ENCODE data around the gene TRMT2B.

DNA sequence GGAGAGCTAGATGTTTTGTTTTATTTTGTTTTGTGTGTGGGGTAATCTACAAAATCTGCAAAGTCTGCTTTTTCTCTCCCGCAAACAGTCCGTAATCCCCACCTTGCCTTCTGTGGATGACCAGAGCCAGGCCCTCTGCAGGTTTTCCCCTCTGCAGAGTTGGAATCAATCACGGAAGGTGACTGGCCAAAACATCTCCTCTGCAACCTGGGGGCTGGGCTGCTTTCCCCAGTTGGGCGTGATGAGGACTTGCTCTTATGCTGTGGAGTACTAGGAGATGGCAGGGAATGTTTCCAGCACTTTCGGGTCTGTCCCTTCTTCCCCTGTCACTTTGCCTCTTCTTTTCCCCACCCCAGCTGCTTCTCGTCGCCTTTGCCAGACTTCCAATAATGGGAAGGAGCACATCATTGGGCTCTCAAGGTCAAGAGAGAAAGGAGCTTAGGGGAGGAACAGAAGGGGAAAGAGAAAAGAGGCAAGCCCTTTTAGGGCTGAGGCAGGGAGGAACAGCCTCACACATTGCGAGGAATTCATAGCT lies 27.9 kb upstream of the TRMT2B start:
- TF ChIP-seq SUPT20H (IDR thresholded peaks at IDR 0.05; ENCODE audit: borderline replicate concordance, control insufficient read depth, low read depth, low read length), result no peak
- TF ChIP-seq, protein P1, sequence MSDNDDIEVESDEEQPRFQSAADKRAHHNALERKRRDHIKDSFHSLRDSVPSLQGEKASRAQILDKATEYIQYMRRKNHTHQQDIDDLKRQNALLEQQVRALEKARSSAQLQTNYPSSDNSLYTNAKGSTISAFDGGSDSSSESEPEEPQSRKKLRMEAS (IDR thresholded peaks at IDR 0.05; ENCODE audit: low read depth, low read length), result no peak
- TF ChIP-seq, protein P2, sequence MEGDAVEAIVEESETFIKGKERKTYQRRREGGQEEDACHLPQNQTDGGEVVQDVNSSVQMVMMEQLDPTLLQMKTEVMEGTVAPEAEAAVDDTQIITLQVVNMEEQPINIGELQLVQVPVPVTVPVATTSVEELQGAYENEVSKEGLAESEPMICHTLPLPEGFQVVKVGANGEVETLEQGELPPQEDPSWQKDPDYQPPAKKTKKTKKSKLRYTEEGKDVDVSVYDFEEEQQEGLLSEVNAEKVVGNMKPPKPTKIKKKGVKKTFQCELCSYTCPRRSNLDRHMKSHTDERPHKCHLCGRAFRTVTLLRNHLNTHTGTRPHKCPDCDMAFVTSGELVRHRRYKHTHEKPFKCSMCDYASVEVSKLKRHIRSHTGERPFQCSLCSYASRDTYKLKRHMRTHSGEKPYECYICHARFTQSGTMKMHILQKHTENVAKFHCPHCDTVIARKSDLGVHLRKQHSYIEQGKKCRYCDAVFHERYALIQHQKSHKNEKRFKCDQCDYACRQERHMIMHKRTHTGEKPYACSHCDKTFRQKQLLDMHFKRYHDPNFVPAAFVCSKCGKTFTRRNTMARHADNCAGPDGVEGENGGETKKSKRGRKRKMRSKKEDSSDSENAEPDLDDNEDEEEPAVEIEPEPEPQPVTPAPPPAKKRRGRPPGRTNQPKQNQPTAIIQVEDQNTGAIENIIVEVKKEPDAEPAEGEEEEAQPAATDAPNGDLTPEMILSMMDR (IDR thresholded peaks at IDR 0.05 in 2 of 3, conservative IDR thresholded peaks at IDR 0.05 in 1 of 3; ENCODE audit: control insufficient read depth in 2 of 3, extremely low read depth in 1 of 3, insufficient read depth in 1 of 3, low read depth in 3 of 3, low read length in 3 of 3), result no peak
- no peak for TF ChIP-seq PAX5 (IDR thresholded peaks at IDR 0.05; ENCODE audit: borderline replicate concordance, low read depth, low read length)
- TF ChIP-seq ZNF24 (IDR thresholded peaks at IDR 0.05), result no peak
- no peak for TF ChIP-seq TAF1 (IDR thresholded peaks at IDR 0.05; ENCODE audit: borderline replicate concordance, low read depth, low read length)
- no peak for TF ChIP-seq POLR2AphosphoS5 (IDR thresholded peaks at IDR 0.05; ENCODE audit: low read length)
- TF ChIP-seq SMC3 (IDR thresholded peaks at IDR 0.05; ENCODE audit: borderline replicate concordance, low read length), result no peak

Measured in GM12878 (cell line).